GM19035 (cell line): ENCODE results near the gene THSD4.

Experiments used
- ATAC-seq: cut with Tn5 transposase; IDR thresholded peaks from one replicate; pipeline ENCODE4 v1.9.1; 2021; ENCODE audit not compliant: unreplicated experiment

The THSD4 gene

DNA sequence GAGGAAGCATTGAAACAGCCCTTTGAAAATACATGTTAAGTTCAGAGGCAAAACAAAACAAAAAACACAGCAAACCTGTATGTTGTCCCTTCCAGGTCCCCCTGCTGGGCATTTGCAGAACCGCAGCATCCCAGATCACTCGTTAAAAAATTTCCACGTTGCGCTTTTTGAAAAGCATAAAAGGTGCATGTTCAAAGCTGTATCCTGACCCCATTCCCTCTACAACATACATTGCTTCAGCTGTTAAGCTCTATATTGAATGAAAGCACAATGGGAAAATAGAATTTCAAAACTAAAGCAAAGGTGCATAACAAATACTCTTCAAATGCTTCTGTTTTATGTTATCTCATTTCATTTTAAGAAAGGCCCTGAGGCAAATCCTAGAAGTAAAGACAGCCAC lies 328.3 kb downstream of the THSD4 start:
- ATAC-seq, result no peak

DNA sequence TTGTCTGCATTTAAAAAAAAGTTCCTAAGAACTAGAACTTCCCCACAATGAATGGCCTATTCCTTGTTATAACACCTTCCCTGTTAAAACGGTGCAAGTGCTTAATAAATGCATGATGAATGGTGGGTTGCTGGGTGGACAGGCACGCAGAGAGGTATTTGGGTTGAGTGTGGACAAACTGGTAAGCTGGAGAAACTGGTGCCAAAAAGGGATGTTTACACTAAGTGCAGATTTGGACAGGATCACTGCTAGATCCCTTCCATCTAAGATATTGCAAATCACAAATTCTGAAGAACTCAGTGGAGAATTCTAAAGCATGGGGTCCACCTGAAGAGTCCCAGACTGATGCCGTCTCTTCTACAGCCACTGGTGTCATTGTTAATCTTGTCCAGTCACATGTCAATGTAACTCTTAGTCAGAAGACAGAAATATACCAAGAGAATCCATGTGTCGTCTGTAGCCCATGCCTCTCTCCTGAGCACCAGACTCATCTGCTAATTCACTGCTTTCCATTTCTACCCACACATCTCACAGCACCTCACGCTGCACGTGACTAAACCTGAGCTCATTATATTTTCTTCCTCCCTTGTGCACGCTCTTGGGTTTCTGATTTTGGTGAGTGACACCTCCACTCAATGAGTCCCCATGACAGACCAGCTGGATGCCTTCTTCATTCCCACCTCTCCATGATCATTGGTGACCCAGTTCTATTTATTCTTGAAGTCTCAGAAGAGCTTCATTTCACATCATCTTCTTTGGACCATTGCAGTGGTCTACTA lies 328.9 kb downstream of the THSD4 start:
- ATAC-seq, result no peak

DNA sequence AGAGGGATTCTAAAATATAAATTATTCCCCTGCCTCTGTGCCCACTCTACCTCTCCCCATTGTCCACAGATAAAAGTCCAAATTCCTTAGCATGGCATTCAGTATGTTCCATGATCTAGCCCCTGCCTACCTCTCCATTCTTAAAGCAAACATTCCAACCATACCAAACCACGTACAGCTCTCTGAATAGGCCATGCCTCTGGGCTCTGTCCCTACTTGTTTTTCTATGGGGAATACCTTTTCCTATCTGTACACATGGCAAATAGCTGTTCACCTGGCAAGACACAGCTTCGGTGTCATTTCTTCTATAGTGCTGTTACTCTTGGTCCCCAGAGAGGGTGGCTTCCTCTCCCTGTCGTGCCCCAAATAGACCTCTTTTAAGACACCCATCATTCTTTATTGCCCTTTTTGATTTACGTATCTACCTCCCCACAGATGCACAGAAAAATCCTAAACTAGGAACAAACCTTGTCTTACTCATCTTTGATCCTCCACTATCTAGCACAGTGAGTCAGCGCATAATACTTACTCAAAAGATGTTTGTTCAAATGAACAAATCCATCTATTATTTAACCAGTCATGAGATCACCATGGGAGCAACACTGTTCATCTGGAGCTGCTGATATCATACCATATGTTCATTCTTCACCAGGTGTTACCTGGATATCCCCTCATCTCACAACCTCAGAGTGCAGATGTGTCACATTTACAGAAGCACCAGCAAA lies 329.8 kb downstream of the THSD4 start:
- ATAC-seq, result no peak

- no peak for ATAC-seq
Observed at GRCh38 chr15:71447328-71448250, 332.3 kb downstream of the THSD4 start.

GRCh38 chr15:71448688-71449114 lies 333.4 kb downstream of the THSD4 start:
- ATAC-seq, result no peak

- no peak for ATAC-seq
Observed at GRCh38 chr15:71449363-71449762, 334.1 kb downstream of the THSD4 start.

GRCh38 chr15:71449956-71450355 lies 334.7 kb downstream of the THSD4 start:
- no peak for ATAC-seq

DNA sequence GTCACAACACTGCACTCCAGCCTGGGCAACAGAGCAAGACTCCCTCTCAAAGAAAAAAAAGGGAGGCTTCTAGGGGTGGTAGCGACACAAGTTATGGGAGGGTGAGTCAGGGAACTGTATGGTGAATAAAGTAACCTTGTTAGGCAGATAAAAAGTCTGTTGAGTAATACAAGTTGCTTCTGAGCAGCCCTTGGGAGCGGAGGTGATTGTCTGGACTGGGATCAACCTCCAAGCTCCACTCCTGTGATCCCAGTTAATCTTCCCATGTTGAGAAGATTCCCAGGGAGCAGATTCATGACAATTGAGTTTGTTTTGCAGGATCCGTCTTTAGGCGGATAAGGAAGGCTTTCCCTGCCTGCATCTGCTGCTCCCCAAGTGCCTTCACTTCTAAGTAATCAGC lies 335.9 kb downstream of the THSD4 start:
- ATAC-seq, result no peak

GRCh38 chr15:71452893-71453292 lies 337.6 kb downstream of the THSD4 start:
- no peak for ATAC-seq

GRCh38 chr15:71454462-71454996 lies 339.3 kb downstream of the THSD4 start:
- no peak for ATAC-seq

GRCh38 chr15:71455107-71455506 lies 339.8 kb downstream of the THSD4 start:
- ATAC-seq, result no peak

DNA sequence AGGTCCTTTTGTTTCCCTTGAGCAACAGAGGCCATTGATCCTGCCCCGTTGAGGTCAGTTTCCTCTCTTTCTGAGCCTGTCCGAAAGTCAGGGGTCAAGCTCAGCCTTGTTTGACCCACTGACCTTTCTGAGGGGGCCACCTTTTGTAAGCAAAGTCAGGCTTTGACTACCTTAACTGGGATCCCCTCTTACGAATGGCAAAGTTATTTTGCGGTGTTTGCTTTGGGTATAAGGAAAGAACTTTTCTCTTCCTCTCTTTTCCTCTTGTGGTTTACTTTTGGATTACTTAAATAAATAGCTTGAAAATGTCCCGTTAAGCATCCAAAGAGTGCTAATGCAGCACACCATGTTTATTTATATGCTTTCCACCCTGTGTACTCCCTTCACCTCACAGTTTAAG lies 340.6 kb downstream of the THSD4 start:
- ATAC-seq, result no peak

DNA sequence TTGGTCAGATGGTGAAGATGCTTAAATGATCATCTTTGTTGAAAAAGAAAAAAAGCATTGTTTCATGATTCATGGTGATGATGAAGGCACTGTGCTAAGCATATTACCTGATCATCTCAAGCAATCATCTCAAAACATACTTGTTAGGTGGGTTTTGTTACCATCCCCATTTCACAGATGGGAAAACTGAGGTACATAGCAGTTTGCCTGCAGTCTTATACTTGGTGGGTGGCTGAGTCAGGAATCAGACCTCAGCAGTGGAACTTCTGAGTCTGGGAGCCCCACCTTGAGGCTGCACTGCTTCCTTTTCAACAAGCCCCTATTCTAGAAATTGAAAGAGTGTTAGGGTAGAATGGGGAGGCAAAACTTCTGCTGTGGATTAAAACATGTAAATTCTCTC lies 341.1 kb downstream of the THSD4 start:
- no peak for ATAC-seq

DNA sequence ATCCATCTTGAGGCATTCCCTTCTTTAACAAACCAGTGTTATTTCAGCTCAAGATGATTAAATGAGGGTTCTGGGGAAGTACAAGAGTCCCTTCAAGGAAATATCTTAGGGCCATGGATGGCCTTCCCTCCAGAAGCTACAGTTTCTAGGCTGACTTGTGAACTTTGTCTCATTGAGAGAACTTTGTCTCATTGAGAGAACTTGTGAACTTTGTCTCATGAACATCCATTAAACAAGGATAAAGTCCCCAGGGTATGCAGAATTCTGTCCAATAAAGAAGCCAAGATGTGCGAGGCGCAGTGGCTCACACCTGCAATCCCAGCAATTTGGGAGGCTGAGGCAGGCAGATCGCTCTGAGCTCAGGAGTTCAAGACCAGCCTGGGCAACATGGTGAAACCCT lies 341.5 kb downstream of the THSD4 start:
- ATAC-seq, result no peak

DNA sequence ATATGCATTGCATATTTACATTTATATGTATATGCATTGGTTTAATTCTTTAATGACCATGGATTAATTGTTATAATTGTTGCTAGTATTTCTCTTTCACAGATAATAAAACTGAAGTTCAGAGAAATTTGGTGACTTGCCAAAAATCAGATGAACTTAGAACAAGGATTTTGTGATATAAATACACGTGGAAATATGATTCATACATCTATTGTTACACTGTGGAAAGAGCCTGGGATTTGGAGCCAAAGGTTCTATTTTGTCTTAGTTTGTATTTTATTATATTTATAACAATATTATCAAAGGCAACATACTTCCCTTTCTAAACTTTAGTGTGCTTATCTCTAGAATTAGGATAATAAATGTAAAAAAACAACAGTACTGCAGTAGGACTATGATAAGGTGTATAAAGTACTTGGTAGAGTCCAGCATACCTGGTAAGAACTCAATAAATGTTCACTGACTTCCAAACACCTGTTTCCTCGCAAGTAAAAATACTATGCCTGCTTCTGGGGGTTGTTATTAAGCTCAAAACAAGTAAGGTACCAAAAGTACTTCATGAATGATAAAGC lies 342.9 kb downstream of the THSD4 start:
- no peak for ATAC-seq

DNA sequence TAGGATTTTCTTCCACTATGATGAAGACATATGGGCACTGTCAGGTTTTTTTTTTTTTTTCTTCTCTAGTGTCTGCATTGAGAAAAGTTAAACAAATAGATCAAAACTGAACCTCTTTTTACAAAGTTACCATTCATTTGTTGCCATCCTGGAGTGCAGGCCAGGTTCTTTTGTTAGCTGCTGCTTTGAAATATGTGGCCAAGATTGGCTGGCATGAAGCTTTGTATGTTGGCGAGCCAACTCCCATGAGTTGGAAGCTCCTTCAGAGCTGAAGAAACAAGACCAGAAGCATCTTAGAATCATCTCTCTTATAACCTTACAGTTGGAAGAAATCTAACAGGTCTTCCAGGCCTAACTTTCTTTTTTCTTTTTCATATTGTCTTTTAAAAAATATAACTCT lies 346.5 kb downstream of the THSD4 start:
- ATAC-seq, result no peak

DNA sequence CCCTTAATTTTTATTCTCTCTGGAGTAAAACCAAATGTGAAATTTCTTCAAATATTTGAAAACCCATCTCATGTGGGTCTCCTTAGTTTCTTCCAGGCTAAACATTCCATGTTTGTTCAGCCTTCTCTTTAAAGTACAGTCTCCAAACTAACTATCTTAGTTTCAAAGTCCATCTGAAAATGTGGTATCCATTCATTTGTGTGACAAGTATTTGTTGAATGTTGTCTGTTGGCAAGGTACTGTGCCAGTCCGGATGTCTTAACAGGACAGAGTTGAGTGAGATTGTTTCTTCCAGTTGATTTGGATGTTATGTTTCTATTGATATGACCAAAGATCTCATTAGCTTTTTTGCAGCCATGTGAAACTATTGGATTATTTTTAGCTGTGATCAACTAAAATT lies 347.4 kb downstream of the THSD4 start:
- no peak for ATAC-seq

- ATAC-seq, result no peak
Observed at GRCh38 chr15:71463156-71463665, 347.9 kb downstream of the THSD4 start.

DNA sequence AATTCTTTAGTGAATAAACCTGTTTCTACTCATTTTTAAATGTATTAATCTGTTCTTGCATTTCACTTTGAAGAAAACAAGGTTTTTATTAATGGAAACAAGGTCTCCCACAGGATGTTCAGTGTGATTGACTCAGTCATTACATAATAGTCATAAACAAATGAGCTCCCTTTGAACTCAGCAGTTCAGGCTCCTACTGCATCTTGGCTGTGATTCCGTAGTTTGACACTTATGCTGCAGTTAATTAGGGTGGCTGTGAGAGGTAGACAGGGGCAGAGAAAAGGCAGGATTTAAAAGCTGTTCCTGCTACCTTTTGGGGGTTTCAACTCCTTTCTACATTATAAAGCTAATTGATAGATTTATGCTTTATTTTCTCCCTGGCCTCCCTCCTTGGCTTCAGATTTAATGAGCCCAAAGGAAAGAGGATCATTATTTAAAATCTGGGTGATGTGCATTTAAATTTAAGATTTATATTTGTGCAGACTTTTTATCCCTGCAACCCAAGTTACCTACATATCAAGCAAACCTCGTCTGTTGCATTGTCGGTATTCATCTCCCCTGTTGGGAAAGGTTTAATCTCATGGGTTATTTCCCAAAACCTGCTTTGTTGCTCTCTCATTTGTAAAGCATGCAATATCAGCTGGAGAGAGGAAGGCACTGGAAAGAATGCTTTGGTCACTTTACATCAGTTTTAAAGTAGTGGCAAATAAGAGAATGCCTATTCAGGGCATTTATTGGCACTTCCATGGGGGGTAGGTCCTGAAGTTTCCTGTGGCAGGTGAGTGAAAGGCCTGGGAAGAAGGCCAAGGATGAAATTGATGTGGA lies 350.1 kb downstream of the THSD4 start:
- ATAC-seq, result no peak

GRCh38 chr15:71468715-71469114 lies 353.4 kb downstream of the THSD4 start:
- no peak for ATAC-seq
